Natural killer cell (primary cell): Measurements from ENCODE around the gene CHST11. TPM values are rescaled to one million over a fixed set of nuclear protein-coding genes. Genes with fewer than 3 reads are reported as not detected.

ENCODE experiments used
- ATAC-seq, 3 donors: fragments of 150-1000 bp in 2 of 3; fragments of 200-7000 bp in 1 of 3; cut with Tn5 transposase; 1 replicate in 1 of 3; 2 replicates in 2 of 3; pipeline ENCODE4 v1.10.0; 2021; ENCODE audit warnings: mild to moderate bottlenecking in 2 of 3, moderate library complexity in 2 of 3
- DNase-seq, 2 donors: peaks; one replicate each; pipeline versions ENCODE4 v3.0.0 to v3.0.0-alpha.2; 2013 to 2021; ENCODE audit warnings: mixed read lengths in 1 of 2
- H3K27ac ChIP-seq: one replicate; pipeline ENCODE4 v1.5.1; 2013; ENCODE audit warnings: mild to moderate bottlenecking, low read length
- H3K27me3 ChIP-seq: one replicate; pipeline ENCODE4 v1.6.1; 2013; ENCODE audit warnings: low read length; ENCODE audit not compliant: control insufficient read depth, insufficient read depth
- H3K36me3 ChIP-seq: one replicate; pipeline ENCODE4 v1.6.1; 2013; ENCODE audit warnings: low read length; ENCODE audit not compliant: control insufficient read depth, insufficient read depth
- H3K4me1 ChIP-seq: one replicate; pipeline ENCODE4 v1.6.1; 2013; ENCODE audit warnings: low read length; ENCODE audit not compliant: control insufficient read depth, insufficient read depth
- H3K4me3 ChIP-seq: one replicate; pipeline ENCODE4 v1.5.1; 2013; ENCODE audit warnings: low read length
- H3K9me3 ChIP-seq: one replicate; pipeline ENCODE4 v1.6.1; 2013; ENCODE audit warnings: low read length; ENCODE audit not compliant: control insufficient read depth, insufficient read depth
- H3K27ac Mint-ChIP-seq, 2 donors: one replicate each; pipeline ENCODE4 v1.8.0; 2022; ENCODE audit warnings: mild to moderate bottlenecking in 2 of 2, mixed read lengths in 2 of 2, moderate library complexity in 1 of 2
- H3K27me3 Mint-ChIP-seq, 2 donors: one replicate each; pipeline ENCODE4 v1.8.0; 2022; ENCODE audit warnings: low read depth in 2 of 2, mixed read lengths in 2 of 2
- H3K36me3 Mint-ChIP-seq: one replicate; pipeline ENCODE4 v1.8.0; 2022; ENCODE audit warnings: mixed read lengths
- H3K4me1 Mint-ChIP-seq, 2 donors: one replicate each; pipeline ENCODE4 v1.8.0; 2022; ENCODE audit warnings: mixed read lengths in 2 of 2
- H3K4me3 Mint-ChIP-seq: one replicate; pipeline ENCODE4 v1.8.0; 2022; ENCODE audit warnings: mild to moderate bottlenecking, moderate library complexity, mixed read lengths
- H3K9me3 Mint-ChIP-seq, 2 donors: one replicate each; pipeline ENCODE4 v1.8.0; 2022; ENCODE audit warnings: mixed read lengths in 2 of 2
- WGBS: methylation state at CpG from one replicate; pipeline ENCODE4 v1.1.7; 2013; ENCODE audit warnings: missing lambda C conversion rate; ENCODE audit not compliant: insufficient coverage; 5-methylcytosine and 5-hydroxymethylcytosine counted together
- intact Hi-C: fragments of 100-400 bp; cut with micrococcal nuclease; formaldehyde crosslinking; loops from one replicate; pipeline ENCODE4 v1.14.2; 2022
- total RNA-seq, 4 donors: library from RNA; stranded (reverse); fragments of 120-200 nt in 1 of 4; gene quantifications; one replicate each; pipeline versions ENCODE4 v1.2.3 to v1.2.4, GENCODE V29; 2013 to 2022
- TF ChIP-seq, protein P1 (sequence below): fragments of 200-600 bp; IDR thresholded peaks from one replicate; pipeline ENCODE4 v1.8.0; 2022; ENCODE audit warnings: antibody characterized with exemption

The CHST11 gene
- total RNA-seq, 3 donors from 2014 or later (not counting 1 experiment from before 2014, with no cell fraction given): 85.3 to 118 (median 96.1) TPM

DNA sequence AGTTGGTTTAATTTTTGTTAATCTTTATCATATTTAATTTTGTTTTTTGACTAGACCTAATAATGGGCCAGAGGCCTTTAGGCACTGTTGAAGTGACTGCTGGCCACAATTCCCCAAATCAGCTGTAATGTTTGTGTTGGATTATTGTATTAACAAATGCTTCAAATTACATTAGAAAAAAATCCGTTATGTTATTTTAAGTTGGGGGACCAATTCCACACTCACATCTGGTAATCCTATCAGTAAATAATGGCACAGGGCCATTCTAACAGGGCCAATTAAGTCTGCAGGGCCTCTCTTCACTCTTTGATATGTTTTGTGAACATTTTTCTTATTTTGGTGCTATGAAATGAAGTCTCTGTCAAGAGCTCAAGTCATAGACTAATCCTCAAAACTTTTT lies 39.6 kb downstream of the CHST11 start:
- Mint-ChIP-seq H3K36me3 (no peaks in the 10 kb centered on the region), H3K4me1 (peaks cover 81 to 87% of the 10 kb centered on the region in 2 donors), H3K9me3 (no peaks in the 10 kb centered on the region), H3K27ac (peak overlapping the region; percentile 91 to 94), H3K4me3 (no peak overlapping the region), H3K27me3 (no peaks in the 10 kb centered on the region)
- H3K36me3 ChIP-seq: no peaks in the 10 kb centered on the region
- H3K9me3 ChIP-seq: no peaks in the 10 kb centered on the region
- ATAC-seq (no peak), DNase-seq (no peak)
- no peaks in the 10 kb centered on the region for H3K27me3 ChIP-seq
- no peak overlapping the region for H3K4me3 ChIP-seq
- TF ChIP-seq, protein P1, sequence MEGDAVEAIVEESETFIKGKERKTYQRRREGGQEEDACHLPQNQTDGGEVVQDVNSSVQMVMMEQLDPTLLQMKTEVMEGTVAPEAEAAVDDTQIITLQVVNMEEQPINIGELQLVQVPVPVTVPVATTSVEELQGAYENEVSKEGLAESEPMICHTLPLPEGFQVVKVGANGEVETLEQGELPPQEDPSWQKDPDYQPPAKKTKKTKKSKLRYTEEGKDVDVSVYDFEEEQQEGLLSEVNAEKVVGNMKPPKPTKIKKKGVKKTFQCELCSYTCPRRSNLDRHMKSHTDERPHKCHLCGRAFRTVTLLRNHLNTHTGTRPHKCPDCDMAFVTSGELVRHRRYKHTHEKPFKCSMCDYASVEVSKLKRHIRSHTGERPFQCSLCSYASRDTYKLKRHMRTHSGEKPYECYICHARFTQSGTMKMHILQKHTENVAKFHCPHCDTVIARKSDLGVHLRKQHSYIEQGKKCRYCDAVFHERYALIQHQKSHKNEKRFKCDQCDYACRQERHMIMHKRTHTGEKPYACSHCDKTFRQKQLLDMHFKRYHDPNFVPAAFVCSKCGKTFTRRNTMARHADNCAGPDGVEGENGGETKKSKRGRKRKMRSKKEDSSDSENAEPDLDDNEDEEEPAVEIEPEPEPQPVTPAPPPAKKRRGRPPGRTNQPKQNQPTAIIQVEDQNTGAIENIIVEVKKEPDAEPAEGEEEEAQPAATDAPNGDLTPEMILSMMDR: no peak
- peaks cover 56% of the 10 kb centered on the region for H3K4me1 ChIP-seq
- H3K27ac ChIP-seq: no peak overlapping the region
- no CpG with 5 or more reads among the region's 1 CpG for WGBS
- intact Hi-C loops: no loop called here

DNA sequence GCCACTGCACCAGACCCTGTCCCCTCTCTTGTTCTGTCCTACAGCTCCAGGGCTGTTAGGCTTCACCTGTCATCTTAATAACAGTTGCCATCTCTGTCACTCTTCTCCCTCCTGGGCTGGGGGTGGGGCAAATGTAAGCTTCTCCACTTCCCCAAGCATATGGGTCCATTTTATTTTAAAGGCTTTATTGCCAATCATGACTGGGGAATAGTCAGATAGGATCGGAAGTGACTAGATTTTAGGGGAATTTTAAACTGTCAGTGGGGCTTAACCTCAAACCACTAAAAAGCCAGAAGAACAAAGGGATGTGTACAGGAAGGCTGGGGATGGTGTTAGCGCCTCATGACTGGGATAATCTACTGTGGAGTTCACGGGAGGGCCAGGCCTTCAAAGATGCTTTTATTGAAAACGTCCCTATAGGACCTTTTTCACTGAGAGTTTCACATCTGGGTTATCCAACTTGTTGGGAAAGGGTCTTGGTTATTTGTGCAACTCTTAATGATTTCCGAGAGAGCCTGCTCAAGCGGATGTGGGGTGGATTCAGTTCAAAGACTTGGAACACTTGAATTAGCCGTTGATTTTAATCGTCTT lies 41.6 kb downstream of the CHST11 start:
- Histone ChIP-seq H3K4me3 (no peak overlapping the region), H3K9me3 (no peaks in the 10 kb centered on the region), H3K36me3 (no peaks in the 10 kb centered on the region), H3K27me3 (no peaks in the 10 kb centered on the region), H3K27ac (no peak overlapping the region), H3K4me1 (peaks cover 65% of the 10 kb centered on the region)
- intact Hi-C loops: no loop called here
- Mint-ChIP-seq H3K4me3 (peak overlapping the region; percentile 40), H3K27me3 (no peaks in the 10 kb centered on the region), H3K36me3 (no peaks in the 10 kb centered on the region), H3K27ac (peak overlapping the region; percentile 91 to 94), H3K4me1 (peaks cover 83 to 89% of the 10 kb centered on the region in 2 donors), H3K9me3 (no peaks in the 10 kb centered on the region)
- DNase-seq (peak in 1 of 2 donors; percentile 79), ATAC-seq (peak in 2 of 3 donors; percentile 16 to 19)
- WGBS: 73% methylated on average over 8 of the region's 8 CpGs
- TF ChIP-seq, protein P1: no peak

DNA sequence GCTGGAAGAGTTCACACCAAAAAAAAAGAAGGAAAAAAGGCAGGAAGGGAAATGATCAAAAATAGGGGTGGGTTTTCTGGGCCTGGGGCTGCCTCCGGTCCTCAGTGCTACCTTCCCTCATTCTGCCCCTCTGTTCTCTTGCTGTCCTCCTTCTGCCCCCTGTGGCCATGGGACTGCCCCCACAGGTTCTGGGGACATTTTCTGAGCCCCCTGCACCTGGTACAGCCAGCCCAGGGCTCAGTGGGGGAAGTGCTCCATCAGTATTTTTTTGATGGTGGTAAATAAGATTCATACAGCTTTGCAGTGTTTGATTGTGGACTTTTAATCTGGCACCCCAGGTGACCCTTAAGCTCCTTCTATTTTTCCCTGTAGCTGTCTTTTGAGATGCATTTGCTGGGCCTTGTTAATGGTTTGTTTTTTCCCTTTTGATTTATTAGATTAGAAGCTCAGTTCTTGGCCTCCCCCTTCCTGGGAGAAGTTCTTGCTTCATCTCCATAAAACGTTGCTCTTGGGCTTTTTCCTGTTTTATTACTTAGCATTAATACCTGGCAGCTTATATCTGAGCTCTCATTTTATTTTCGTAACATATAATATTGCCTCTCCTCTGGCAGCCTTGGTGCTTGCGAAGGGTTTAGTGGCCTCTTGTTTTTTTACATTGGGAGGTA lies 43.1 kb downstream of the CHST11 start:
- Mint-ChIP-seq H3K27ac (peak overlapping the region; percentile 91 to 94), H3K4me1 (peaks cover 82 to 86% of the 10 kb centered on the region in 2 donors), H3K36me3 (no peaks in the 10 kb centered on the region), H3K4me3 (no peak overlapping the region), H3K9me3 (no peaks in the 10 kb centered on the region), H3K27me3 (no peaks in the 10 kb centered on the region)
- H3K27ac ChIP-seq: no peak overlapping the region
- H3K4me1 ChIP-seq: peaks cover 66% of the 10 kb centered on the region
- TF ChIP-seq, protein P1: no peak
- no peak for ATAC-seq
- no peaks in the 10 kb centered on the region for H3K9me3 ChIP-seq
- no peak for DNase-seq
- 76% methylated on average over 4 of the region's 4 CpGs for WGBS
- no peaks in the 10 kb centered on the region for H3K36me3 ChIP-seq
- H3K4me3 ChIP-seq: no peak overlapping the region
- intact Hi-C loops: no loop called here
- no peaks in the 10 kb centered on the region for H3K27me3 ChIP-seq
